ENCODE data around the gene GLG1.

The GLG1 gene

DNA sequence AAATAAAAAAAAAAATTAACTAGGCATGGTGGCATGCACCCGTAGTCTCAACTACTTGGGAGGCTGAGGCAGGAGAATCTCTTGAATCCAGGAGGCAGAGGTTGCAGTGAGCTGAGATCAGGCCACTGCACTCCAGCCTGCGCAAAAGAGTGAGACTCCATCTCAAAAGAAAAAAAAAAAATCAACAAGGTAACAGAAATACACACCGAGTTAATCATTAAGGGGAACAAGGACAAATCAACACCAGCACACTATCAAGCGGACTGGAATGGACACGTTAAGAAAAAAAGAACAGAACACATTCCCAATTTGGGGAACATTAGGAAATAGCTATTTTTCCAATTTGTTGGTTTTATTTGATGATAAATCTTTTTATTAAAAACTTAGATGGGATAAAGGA lies 28.4 kb upstream of the GLG1 start:
- peaks cover 44% of the 10 kb centered on the region for H3K36me3 ChIP-seq (ENCODE audit: control insufficient read depth, insufficient read depth, low read length)

GRCh38 chr16:74633686-74634085 lies 26.8 kb upstream of the GLG1 start:
- Histone ChIP-seq H3K4me1 (ENCODE audit: control insufficient read depth, insufficient read depth, low read length) (no peaks in the 10 kb centered on the region), H3K4me3 (ENCODE audit: insufficient read depth, low read depth, low read length) (no peak overlapping the region), H3K36me3 (ENCODE audit: control insufficient read depth, insufficient read depth, low read length) (peaks cover 48% of the 10 kb centered on the region), H3K9me3 (ENCODE audit: control insufficient read depth, low read length) (no peaks in the 10 kb centered on the region), H3K27me3 (ENCODE audit: control insufficient read depth, insufficient read depth, low read length, poor library complexity, severe bottlenecking) (no peaks in the 10 kb centered on the region), H3K27ac (ENCODE audit: insufficient read depth, low read depth, low read length, poor library complexity, severe bottlenecking) (no peak overlapping the region)
- 94 to 96% methylated on average over 6 to 7 of the region's 7 CpGs for WGBS, 2 experiments

More for the DNA sequence above, 28.4 kb upstream of the GLG1 start:
- WGBS, 2 experiments, result 80 to 91% methylated on average over 5 of the region's 5 CpGs
- no peak overlapping the region for H3K27ac ChIP-seq (ENCODE audit: insufficient read depth, low read depth, low read length, poor library complexity, severe bottlenecking)
- H3K4me1 ChIP-seq (ENCODE audit: control insufficient read depth, insufficient read depth, low read length), result no peaks in the 10 kb centered on the region
- no peaks in the 10 kb centered on the region for H3K27me3 ChIP-seq (ENCODE audit: control insufficient read depth, insufficient read depth, low read length, poor library complexity, severe bottlenecking)
- no peak overlapping the region for H3K4me3 ChIP-seq (ENCODE audit: insufficient read depth, low read depth, low read length)
- no peaks in the 10 kb centered on the region for H3K9me3 ChIP-seq (ENCODE audit: control insufficient read depth, low read length)

DNA sequence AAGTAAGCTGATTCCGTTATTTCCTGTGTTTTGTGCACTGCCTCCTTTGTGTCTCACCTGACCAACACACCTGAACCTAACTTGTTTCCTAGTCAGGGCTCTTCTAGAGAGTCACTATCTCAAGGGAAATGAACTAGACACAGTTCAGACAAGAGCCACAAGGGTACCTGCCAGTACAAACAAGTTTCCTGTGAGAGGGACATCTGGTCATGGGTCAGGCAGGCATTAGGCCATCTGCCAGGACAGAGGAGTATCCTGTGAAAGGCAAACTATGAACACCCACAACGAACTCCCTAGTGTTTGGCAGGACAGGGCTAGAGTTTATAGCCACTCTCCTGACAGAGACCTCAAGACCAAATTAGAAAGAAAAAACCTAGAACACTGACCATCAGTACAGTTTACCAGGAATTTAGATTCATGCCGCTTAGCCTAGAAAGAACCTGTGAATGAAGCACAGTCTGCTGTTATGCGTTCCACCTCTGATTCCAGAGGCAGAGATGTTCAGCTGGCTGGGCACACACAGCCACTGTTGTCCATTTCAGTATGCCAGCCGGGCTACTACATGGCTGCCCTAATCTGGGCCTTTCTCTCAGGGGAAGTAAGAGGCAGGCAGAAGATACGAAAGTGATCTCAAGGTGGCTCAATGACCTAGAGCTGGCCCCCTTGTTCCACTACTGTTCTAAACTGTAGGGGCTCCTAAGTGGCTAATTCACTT lies 20.7 kb upstream of the GLG1 start:
- 95 to 97% methylated on average over 6 of the region's 6 CpGs for WGBS, 2 experiments
- Histone ChIP-seq H3K4me1 (ENCODE audit: control insufficient read depth, insufficient read depth, low read length) (no peaks in the 10 kb centered on the region), H3K4me3 (ENCODE audit: insufficient read depth, low read depth, low read length) (no peak overlapping the region), H3K27me3 (ENCODE audit: control insufficient read depth, insufficient read depth, low read length, poor library complexity, severe bottlenecking) (no peaks in the 10 kb centered on the region), H3K27ac (ENCODE audit: insufficient read depth, low read depth, low read length, poor library complexity, severe bottlenecking) (no peak overlapping the region), H3K9me3 (ENCODE audit: control insufficient read depth, low read length) (no peaks in the 10 kb centered on the region), H3K36me3 (ENCODE audit: control insufficient read depth, insufficient read depth, low read length) (peaks cover 84% of the 10 kb centered on the region)

DNA sequence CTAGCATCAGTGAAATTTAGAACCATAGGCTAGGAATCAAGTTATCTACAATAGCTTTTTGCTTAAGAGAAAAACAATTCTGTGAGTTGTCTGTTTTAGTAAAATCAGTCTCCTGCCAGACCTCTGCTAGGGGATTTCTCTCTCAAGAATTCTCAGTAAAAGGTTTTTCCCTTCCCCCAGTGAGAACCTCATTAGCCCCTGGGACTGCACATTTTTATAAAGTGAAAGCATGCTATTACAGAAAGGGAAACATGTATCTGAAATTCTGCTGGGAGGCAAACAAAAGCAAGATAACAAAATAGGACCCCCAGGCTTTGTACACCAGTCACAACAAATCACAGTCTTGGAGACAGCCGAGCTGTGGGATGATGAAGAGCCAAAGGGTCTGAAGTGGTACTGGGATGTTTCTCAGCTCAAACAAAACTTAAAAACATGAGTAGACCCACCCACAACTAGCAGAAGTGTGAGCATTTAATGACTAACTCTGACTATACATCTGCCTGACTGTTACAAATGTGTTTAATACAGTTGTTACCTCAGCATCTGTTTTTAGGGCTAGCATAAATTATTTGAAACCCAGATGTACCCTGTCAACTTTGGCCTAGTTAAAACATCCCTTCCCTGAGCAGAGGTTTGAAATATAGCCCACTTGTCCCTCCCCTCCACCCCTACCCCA lies 20.0 kb upstream of the GLG1 start:
- Histone ChIP-seq H3K27ac (ENCODE audit: insufficient read depth, low read depth, low read length, poor library complexity, severe bottlenecking) (no peak overlapping the region), H3K4me3 (ENCODE audit: insufficient read depth, low read depth, low read length) (no peak overlapping the region), H3K36me3 (ENCODE audit: control insufficient read depth, insufficient read depth, low read length) (peaks cover 84% of the 10 kb centered on the region), H3K4me1 (ENCODE audit: control insufficient read depth, insufficient read depth, low read length) (no peaks in the 10 kb centered on the region), H3K9me3 (ENCODE audit: control insufficient read depth, low read length) (no peaks in the 10 kb centered on the region), H3K27me3 (ENCODE audit: control insufficient read depth, insufficient read depth, low read length, poor library complexity, severe bottlenecking) (no peaks in the 10 kb centered on the region)
- 55 to 100% methylated on average over 1 of the region's 1 CpG for WGBS, 2 experiments

GRCh38 chr16:74625500-74626350 lies 18.8 kb upstream of the GLG1 start:
- 94 to 95% methylated on average over 14 of the region's 14 CpGs for WGBS, 2 experiments
- Histone ChIP-seq H3K9me3 (ENCODE audit: control insufficient read depth, low read length) (no peaks in the 10 kb centered on the region), H3K36me3 (ENCODE audit: control insufficient read depth, insufficient read depth, low read length) (peaks cover 77% of the 10 kb centered on the region), H3K27me3 (ENCODE audit: control insufficient read depth, insufficient read depth, low read length, poor library complexity, severe bottlenecking) (no peaks in the 10 kb centered on the region), H3K4me3 (ENCODE audit: insufficient read depth, low read depth, low read length) (no peak overlapping the region), H3K4me1 (ENCODE audit: control insufficient read depth, insufficient read depth, low read length) (no peaks in the 10 kb centered on the region), H3K27ac (ENCODE audit: insufficient read depth, low read depth, low read length, poor library complexity, severe bottlenecking) (no peak overlapping the region)

DNA sequence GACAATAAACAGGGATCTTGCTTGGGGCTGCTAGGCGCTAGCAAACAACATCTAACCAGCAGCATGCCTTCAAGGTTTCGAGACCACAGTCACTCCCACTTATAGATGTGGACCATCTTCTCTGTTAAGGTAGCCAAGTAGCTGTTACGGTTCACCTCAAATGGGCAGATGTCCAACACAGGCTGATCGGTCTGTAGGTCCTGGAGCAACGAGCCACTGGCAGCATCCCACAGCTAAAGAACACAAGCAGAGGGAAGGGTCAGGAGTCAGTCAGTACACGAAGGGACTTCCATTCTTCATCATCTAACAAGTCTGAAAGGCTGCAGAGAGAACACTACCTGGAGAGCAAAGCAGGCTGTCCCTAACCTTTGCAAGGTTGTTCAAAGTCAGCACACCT lies 16.9 kb upstream of the GLG1 start:
- Histone ChIP-seq H3K4me1 (ENCODE audit: control insufficient read depth, insufficient read depth, low read length) (no peaks in the 10 kb centered on the region), H3K9me3 (ENCODE audit: control insufficient read depth, low read length) (no peaks in the 10 kb centered on the region), H3K27ac (ENCODE audit: insufficient read depth, low read depth, low read length, poor library complexity, severe bottlenecking) (no peak overlapping the region), H3K36me3 (ENCODE audit: control insufficient read depth, insufficient read depth, low read length) (peaks cover 61% of the 10 kb centered on the region), H3K4me3 (ENCODE audit: insufficient read depth, low read depth, low read length) (no peak overlapping the region), H3K27me3 (ENCODE audit: control insufficient read depth, insufficient read depth, low read length, poor library complexity, severe bottlenecking) (no peaks in the 10 kb centered on the region)
- 94 to 95% methylated on average over 6 of the region's 6 CpGs for WGBS, 2 experiments

DNA sequence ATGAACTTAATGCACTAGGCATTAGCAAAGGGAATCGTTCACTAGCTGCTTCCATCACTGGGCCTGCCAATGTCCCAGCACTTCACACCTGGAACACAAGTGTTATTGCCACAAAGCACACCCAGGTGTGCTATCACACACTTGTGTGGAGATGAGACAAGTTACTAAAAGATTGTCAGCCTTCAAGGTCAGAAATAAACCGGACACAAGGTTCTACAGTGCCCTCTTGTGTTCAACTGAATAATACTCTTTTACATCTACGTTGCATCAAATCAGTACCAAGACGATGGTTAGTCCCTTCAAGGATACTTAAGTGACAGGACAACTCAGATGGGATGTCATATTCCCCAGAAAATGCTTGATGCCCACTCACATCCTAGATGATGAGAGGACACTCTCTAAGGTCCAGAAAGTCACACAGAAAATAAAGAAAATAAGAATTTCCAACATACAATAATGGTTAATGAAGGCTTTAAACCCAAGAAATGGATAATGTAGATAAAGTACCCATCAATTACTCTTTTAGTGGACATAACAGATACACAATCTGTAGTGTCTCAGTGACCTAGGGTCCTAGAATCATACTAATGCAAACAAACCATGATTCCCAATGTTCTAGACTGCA lies 16.4 kb upstream of the GLG1 start:
- peaks cover 59% of the 10 kb centered on the region for H3K36me3 ChIP-seq (ENCODE audit: control insufficient read depth, insufficient read depth, low read length)
- WGBS, 2 experiments, result 76 to 77% methylated on average over 4 of the region's 4 CpGs
- H3K4me1 ChIP-seq (ENCODE audit: control insufficient read depth, insufficient read depth, low read length), result no peaks in the 10 kb centered on the region

GRCh38 chr16:74622005-74622404 lies 15.1 kb upstream of the GLG1 start:
- Histone ChIP-seq H3K9me3 (ENCODE audit: control insufficient read depth, low read length) (no peaks in the 10 kb centered on the region), H3K4me1 (ENCODE audit: control insufficient read depth, insufficient read depth, low read length) (no peaks in the 10 kb centered on the region), H3K4me3 (ENCODE audit: insufficient read depth, low read depth, low read length) (no peak overlapping the region), H3K36me3 (ENCODE audit: control insufficient read depth, insufficient read depth, low read length) (peaks cover 45% of the 10 kb centered on the region), H3K27ac (ENCODE audit: insufficient read depth, low read depth, low read length, poor library complexity, severe bottlenecking) (no peak overlapping the region), H3K27me3 (ENCODE audit: control insufficient read depth, insufficient read depth, low read length, poor library complexity, severe bottlenecking) (no peaks in the 10 kb centered on the region)
- 80 to 85% methylated on average over 4 of the region's 4 CpGs for WGBS, 2 experiments

More for the DNA sequence above, 16.4 kb upstream of the GLG1 start:
- Histone ChIP-seq H3K27me3 (ENCODE audit: control insufficient read depth, insufficient read depth, low read length, poor library complexity, severe bottlenecking) (no peaks in the 10 kb centered on the region), H3K27ac (ENCODE audit: insufficient read depth, low read depth, low read length, poor library complexity, severe bottlenecking) (no peak overlapping the region), H3K4me3 (ENCODE audit: insufficient read depth, low read depth, low read length) (no peak overlapping the region), H3K9me3 (ENCODE audit: control insufficient read depth, low read length) (no peaks in the 10 kb centered on the region)

- Histone ChIP-seq H3K9me3 (ENCODE audit: control insufficient read depth, low read length) (no peaks in the 10 kb centered on the region), H3K27ac (ENCODE audit: insufficient read depth, low read depth, low read length, poor library complexity, severe bottlenecking) (no peak overlapping the region), H3K36me3 (ENCODE audit: control insufficient read depth, insufficient read depth, low read length) (peaks cover 6% of the 10 kb centered on the region), H3K27me3 (ENCODE audit: control insufficient read depth, insufficient read depth, low read length, poor library complexity, severe bottlenecking) (no peaks in the 10 kb centered on the region), H3K4me3 (ENCODE audit: insufficient read depth, low read depth, low read length) (no peak overlapping the region), H3K4me1 (ENCODE audit: control insufficient read depth, insufficient read depth, low read length) (no peaks in the 10 kb centered on the region)
- 96% methylated on average over 1 of the region's 1 CpG for WGBS, 2 experiments
Observed at GRCh38 chr16:74617206-74617788, 10.4 kb upstream of the GLG1 start.
